GM19438 (cell line): ENCODE data around the gene MRPS12.
A peak's percentile ranks its signal among the peaks of the same experiment; 100 is the strongest.
"Not testable (repeated sequence)": the region's sequence is repeated elsewhere in the genome, so short reads cannot be mapped to it uniquely, and the experiment has no call there.

Experiments
- ATAC-seq: cut with Tn5 transposase; IDR thresholded peaks from one replicate; pipeline ENCODE4 v1.9.1; 2021; ENCODE audit warnings: low read depth; ENCODE audit not compliant: unreplicated experiment

Gene MRPS12

DNA sequence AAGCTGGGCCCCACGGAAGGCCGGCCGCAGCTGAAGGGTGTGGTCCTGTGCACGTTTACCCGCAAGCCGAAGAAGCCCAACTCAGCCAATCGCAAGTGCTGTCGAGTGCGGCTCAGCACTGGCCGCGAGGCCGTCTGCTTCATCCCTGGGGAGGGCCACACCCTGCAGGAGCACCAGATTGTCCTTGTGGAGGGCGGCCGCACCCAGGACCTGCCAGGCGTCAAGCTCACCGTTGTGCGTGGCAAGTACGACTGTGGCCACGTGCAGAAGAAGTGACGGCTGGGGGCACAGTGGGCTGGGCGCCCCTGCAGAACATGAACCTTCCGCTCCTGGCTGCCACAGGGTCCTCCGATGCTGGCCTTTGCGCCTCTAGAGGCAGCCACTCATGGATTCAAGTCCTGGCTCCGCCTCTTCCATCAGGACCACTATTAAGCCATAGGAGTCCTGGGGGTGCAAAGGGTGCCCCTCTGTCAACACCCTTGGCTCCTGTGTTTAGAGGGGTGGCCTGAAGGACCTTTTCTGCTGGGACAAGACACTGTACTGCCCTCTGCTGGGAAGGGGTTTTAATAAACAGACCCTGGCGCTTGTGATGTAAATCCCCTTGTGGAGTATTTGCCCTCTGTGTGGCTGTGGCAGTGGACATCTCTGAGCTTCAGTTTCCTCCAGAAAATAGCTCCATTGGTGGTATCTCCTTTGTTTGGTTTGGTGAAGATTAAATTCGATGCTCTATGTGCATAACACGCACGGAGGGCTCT, 1.9 kb downstream of the MRPS12 start:
- ATAC-seq = no peak

DNA sequence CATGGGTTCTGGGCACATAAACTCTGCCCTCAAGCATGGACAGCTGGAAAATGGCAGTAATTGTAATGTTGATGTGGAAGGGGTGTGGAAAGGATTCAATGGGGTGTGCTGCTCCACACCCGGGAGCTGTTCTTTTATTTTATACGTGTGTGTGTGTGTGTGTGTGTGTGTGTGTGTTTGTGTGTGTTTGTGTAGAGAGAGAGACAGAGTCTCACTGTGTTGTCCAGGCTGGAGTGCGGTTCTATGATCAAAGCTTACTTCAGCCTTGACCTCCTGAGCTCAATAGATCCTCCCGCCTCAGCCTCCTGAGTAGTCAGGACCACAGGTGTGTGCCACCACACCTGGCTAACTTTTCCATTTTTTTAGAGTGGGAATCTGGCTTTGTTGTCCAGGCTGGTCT, 2.8 kb downstream of the MRPS12 start:
- ATAC-seq = no peak

DNA sequence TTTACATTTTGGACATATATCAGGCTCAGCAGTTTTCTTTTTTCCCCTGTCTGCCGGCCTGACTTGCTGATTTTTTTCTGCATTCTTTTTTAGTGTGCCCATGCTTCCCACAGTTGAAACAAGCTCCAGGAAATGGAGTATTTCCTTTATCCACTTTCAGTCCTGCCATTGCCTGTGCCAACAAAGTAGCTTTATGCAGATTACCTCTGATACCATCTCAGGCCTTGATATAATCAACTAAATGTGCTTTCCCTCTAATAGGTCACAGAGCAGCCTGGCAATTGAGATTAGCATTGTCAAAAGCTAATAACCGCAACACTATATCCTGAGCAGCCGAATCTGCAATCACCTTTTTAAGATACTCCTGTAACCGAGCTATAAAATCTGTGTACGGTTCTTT, 9.2 kb downstream of the MRPS12 start:
- ATAC-seq = no peak

- ATAC-seq = not testable (repeated sequence)
Observed at GRCh38 chr19:38941466-38941865, 10.7 kb downstream of the MRPS12 start.

DNA sequence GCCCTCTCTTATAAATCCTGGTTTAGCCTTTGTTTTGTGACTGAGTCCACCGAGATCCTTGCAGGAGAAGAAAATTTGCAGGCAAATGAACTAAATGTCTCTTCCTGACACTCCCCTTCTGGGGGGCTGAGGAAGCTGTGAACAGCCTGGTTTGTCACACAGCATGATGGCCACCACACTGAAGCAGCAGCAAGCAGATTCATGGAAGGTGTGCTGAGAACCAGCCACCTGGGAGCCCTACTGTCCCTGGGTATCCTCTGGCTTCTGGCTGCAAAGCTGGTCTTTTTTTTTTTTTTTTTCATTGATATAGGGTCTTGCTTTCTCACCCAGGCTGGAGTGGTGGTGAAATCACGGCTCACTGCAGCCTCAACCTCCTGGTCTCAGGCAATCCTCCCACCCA, 11.2 kb downstream of the MRPS12 start:
- ATAC-seq = no peak

DNA sequence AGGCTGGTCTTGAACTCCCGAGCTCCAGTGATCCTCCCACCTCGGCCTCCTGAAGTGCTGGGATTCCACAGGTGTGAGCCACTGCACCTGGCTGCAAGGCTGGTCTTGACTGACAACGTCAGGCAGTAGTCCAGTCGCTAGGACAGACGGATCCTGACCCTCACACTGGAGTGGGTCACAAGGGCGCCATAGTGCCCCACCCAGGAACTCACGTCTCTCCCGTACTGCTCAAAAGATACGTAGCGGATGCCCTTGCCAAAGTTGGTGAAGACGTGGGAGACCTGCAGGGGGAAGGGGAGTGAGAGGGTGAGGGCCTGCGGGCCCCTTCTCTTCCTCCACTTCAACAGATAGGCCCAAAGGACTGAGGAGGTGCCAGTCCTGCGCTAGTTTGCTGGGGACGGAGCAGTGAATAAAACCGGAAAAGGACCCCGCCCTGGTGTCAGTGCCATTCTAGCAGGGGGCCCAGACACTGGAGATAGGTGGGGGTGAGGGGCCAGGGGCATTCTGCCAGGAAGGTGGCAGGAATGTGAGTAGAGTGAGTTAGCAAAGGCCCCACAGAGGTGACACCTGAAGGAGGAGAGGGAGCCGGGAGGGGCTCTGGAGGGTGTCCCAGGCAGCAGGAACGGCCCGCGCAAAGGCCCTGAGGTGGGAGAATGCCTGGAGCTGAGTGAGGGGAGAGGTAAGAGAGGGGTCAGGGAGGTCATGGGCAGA, 11.9 kb downstream of the MRPS12 start:
- ATAC-seq = no peak

GRCh38 chr19:38944981-38945506, 14.3 kb downstream of the MRPS12 start:
- no peak for ATAC-seq

DNA sequence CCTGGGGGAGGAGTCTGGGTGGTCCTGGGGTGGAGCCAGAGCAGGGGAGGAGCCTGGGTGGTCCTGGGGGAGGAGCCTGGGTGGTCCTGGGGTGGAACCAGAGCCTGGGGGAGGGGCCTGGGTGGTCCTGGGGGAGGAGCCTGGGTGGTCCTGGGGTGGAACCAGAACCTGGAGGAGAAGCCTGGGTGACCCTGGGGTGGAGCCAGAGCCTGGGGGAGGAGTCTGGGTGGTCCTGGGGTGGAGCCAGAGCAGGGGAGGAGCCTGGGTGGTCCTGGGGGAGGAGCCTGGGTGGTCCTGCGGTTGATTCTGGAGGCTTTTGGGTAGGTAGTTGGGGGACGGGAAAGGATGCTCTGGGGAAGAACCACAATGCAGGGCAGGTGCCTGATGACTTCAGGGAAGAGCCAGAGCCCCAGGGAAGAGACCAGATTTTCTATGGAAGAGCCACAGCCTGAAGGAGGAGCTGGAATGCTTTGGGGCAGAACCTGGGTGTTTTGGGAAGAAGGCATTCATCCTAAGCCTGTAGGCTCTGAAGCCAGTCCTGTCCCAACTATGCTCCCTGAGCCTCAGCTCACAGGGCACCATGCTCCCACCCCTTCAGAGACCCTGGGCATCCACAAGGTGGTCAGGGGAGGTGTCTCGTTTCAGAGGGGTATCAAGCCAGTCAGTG, 15.0 kb downstream of the MRPS12 start:
- no peak for ATAC-seq

GRCh38 chr19:38946229-38947010, 15.7 kb downstream of the MRPS12 start:
- ATAC-seq = no peak

DNA sequence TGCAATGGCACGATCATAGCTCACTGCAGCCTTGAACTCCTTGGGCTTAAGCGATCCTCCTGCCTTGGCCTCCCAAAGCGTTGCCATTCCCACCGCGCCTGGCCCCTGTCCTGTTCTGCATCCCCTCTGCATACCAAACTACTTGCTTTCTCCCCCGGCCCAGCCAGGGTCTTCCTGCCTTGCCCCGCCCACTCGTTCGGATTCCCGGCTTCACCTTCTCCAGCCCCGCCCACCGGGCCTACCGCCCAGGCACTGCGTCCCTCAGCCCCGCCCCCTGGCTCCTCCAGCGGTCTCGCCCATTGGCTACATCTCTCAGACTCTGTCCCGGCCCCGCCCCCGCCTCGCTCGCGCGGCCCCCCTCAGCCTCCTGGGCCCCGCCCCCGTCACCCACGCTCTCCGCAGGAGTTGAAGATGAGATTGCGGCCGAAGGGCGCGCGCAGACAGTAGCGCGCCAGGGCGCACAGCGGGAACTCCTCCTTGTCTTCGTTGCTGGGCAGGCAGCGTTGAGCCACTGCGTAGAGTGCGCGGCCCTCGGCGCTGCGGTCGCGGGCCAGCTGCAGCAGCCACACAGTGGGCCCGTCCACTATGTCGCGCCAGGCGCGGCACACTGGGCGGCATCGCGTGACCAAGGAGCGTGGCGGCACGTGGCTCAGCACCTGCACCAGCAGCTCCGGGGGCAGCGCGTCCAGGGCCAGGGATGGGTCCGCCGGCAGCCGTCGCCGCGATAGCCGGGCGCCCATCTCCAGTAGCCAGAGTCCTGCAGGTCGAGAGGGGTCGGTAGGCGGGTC, 19.0 kb downstream of the MRPS12 start:
- peak; percentile 71 for ATAC-seq

GRCh38 chr19:38951187-38951586, 20.4 kb downstream of the MRPS12 start:
- ATAC-seq = no peak

DNA sequence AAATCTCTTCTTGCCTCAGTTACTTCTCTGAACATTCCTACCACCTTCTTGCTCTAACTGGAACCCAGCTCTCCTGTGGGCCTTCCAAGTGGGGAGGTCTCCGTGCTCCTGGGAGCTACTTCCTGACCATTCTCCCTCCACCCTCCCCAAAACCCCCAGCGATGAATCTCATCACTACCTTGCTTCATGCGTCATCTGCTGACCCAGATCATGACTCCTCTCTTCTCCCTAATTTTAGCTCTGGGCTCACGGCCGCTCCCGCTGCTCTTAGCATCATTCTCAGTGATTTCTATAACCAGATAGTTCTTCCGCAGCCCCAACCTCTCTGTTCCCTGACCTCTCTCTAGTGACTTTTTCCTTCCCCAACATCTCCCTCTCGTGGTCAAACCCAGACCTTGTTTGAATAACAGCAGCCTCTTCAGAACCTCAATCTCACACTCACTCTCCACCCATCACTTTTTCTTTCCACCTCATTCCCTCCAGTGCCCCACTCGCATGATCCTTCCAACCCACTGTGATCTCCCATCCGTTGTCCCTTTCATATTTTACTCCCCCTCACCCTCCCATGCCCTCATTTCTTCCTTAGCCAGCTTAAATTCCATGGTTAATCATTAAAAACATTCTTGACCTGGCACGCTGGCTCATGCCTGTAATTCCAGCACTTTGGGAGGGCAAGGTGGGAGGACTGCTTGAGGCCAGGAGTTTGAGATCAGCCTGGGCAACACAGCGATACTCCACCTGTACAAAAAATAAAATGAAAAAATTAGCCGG, 21.8 kb downstream of the MRPS12 start:
- ATAC-seq = no peak

- ATAC-seq = no peak
Observed at GRCh38 chr19:38953677-38954076, 22.9 kb downstream of the MRPS12 start.

GRCh38 chr19:38956264-38956663, 25.5 kb downstream of the MRPS12 start:
- no peak for ATAC-seq

DNA sequence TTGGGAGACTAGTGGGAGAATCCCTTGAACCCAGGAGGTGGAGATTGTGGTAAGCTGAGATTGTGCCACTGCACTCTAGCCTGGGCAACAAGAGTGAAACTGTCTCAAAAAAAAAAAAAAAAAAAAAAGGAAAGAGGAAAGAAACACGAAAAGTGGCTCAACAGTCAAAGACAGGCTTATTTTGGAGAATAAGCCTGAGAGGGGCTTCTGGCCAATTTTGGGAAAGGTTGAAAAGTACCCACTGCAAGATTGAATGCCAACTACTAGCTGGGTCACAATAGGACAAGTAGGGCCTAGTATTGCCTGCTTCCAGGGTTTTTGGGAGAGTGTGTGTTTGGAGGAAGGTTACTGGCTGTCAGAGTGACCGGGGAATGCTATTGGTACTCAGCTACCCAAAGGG, 27.6 kb downstream of the MRPS12 start:
- ATAC-seq = no peak

DNA sequence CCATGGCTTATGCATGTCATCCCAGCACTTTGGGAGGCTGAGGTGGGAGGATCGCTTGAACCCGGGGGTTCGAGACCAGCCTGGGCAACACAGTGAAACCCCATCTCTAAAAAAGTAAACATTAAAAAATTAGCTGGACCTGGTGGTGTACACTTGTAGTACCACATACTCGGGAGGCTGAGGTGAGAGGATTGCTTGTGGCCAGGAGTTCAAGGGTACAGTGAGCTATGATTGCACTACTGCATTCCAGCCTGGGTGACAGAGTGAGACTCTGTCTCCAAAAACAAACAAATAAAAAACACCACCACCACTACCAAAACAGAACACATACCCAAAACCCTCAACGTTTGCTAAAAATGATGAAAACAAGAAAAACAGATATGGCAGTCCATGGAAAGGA, 28.9 kb downstream of the MRPS12 start:
- ATAC-seq = no peak

DNA sequence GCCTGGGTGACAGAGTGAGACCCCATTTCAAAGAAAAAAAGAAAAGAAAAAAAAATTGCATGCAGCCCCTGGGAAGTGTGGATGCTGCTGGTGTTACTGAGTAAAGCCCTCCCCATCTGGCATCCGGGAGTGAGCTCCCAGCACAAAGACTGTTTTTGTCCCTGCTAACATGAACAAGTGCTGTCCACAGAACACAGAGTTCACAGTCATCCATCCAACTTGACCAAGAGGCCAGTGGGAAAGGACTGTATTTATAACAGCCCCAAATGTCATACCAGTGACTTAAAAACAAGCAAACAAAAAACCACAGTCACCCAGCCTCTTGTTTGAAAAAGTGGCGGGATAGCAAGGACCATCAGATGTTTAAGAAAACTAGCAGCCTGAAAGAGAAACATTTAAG, 34.0 kb downstream of the MRPS12 start:
- no peak for ATAC-seq

DNA sequence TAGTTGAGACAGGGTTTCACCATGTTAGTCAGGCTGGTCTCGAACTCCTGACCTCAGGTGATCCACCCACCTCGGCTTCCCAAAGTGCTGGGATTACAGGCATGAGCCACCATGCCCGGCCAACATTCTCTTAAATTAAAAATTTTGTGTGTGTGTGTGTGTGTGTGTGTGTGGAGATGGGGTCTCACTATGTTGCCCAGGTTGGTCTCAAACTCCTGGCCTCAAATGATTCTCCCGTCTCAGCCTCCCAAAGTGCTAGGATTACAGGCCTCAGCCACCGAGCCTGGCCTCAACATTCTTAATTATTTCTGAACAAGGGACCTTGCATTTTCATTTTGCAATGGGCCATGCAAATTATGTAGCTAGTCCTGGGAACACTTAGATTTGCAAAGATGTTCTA, 35.4 kb downstream of the MRPS12 start:
- ATAC-seq = not testable (repeated sequence)
